Chondrocyte (in vitro differentiated cells): ENCODE results near the gene PIBF1. TPM values are rescaled to one million over a fixed set of nuclear protein-coding genes. Genes with fewer than 3 reads are reported as not detected.
"Not testable (repeated sequence)": the region's sequence is repeated elsewhere in the genome, so short reads cannot be mapped to it uniquely, and the experiment has no call there.

ENCODE experiments used
- DNase-seq: peaks from one replicate; pipeline ENCODE4 v3.0.0; 2021; ENCODE audit warnings: mixed read lengths, low spot score
- H3K27ac Mint-ChIP-seq: one replicate; pipeline ENCODE4 v1.8.0; 2021; ENCODE audit warnings: mild to moderate bottlenecking, moderate library complexity, mixed read lengths; ENCODE audit not compliant: unreplicated experiment
- H3K27me3 Mint-ChIP-seq: 2 replicates; pipeline ENCODE4 v1.8.0; 2021; ENCODE audit warnings: low read depth, mixed read lengths
- H3K36me3 Mint-ChIP-seq: 2 replicates; pipeline ENCODE4 v1.8.0; 2021; ENCODE audit warnings: low read depth, mixed read lengths
- H3K4me1 Mint-ChIP-seq: 2 replicates; pipeline ENCODE4 v1.8.0; 2021; ENCODE audit warnings: low read depth, mild to moderate bottlenecking, mixed read lengths
- H3K4me3 Mint-ChIP-seq: one replicate; pipeline ENCODE4 v1.8.0; 2021; ENCODE audit warnings: mild to moderate bottlenecking, moderate library complexity, mixed read lengths; ENCODE audit not compliant: unreplicated experiment
- H3K9me3 Mint-ChIP-seq: 2 replicates; pipeline ENCODE4 v1.8.0; 2021; ENCODE audit warnings: low read depth, mixed read lengths
- CTCF ChIP-seq: fragments of 200-600 bp; sonication (generic); IDR thresholded peaks from 2 replicates; pipeline ENCODE4 v1.5.0; 2021; ENCODE audit warnings: antibody characterized with exemption, mild to moderate bottlenecking, moderate library complexity
- total RNA-seq: library from RNA; stranded (reverse); gene quantifications from 3 replicates; pipeline ENCODE4 v1.2.1, GENCODE V29; 2021

PIBF1 gene
- total RNA-seq, 1 donor from 2014 or later = 18.2 TPM

DNA sequence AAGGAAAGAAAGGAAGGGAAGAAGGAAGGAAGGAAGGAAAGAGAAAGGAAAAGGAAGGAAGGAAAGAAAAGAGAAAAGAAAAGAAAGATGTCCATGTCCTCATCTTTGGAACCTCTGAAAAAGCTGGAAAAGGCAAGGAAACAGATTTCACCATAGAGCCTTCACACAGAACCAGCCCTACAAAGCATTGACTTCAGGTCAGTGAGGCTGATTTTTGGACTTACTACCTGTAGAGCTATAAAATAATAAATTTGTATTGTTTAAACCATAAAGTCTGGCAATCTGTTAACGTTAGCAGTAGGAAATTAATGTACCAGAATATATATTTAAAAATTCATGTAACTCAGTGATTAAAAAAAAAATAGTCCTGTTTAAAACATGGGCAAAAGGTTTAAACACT is 130.0 kb downstream of the PIBF1 start:
- no peaks in the 10 kb centered on the region for H3K4me1 Mint-ChIP-seq
- DNase-seq = no peak
- no peak overlapping the region for H3K4me3 Mint-ChIP-seq
- H3K27me3 Mint-ChIP-seq = no peaks in the 10 kb centered on the region
- H3K9me3 Mint-ChIP-seq = no peaks in the 10 kb centered on the region
- no peak overlapping the region for H3K27ac Mint-ChIP-seq
- H3K36me3 Mint-ChIP-seq = peaks cover 26% of the 10 kb centered on the region
- no peak for TF ChIP-seq CTCF

DNA sequence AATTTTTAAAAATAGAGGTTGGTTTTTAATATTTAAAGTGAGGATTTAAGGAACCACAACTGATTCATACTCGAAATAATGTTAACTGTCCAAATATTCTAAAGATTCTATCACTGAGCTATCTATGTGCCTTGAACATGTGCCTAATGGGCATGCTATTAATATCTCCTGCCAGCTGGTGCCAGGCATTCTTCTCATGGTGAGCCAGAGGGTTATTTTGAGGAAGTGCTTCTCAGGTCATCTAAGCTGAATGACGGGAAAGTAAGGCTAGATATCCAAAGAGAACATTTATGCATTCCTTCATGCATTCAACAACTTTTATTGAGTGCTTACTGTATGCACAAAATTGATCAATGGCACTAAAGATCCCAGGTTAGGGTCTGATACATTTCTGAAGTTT is 138.2 kb downstream of the PIBF1 start:
- Mint-ChIP-seq H3K9me3 (no peaks in the 10 kb centered on the region), H3K36me3 (peaks cover 17% of the 10 kb centered on the region), H3K4me1 (peaks cover 13% of the 10 kb centered on the region), H3K27me3 (no peaks in the 10 kb centered on the region), H3K4me3 (no peak overlapping the region), H3K27ac (peak overlapping the region; percentile 61)
- no peak for DNase-seq
- no peak for TF ChIP-seq CTCF

DNA sequence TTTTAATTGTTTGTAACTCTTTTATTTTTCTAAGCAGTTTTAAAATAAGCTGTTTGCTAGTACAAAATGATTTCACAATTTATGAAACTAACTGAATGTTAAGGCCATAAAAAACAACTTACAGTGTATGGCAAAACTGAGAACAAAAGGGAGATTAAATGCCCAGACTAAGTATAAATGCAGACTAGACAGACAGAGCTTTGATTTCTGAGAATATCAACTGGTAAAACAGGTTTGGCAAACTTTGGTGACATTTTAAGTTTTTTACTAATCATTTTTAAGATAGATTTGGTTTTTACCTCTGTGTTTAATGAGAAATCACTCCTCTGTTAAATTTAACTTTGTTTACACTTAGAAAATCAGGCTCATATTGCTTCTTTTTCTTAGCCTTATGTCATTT is 149.4 kb downstream of the PIBF1 start:
- Mint-ChIP-seq H3K9me3 (no peaks in the 10 kb centered on the region), H3K4me3 (no peak overlapping the region), H3K4me1 (no peaks in the 10 kb centered on the region), H3K27ac (no peak overlapping the region), H3K36me3 (peaks cover 11% of the 10 kb centered on the region), H3K27me3 (no peaks in the 10 kb centered on the region)
- DNase-seq = no peak
- no peak for TF ChIP-seq CTCF

GRCh38 chr13:72932250-72932649 is 150.3 kb downstream of the PIBF1 start:
- H3K9me3 Mint-ChIP-seq = no peaks in the 10 kb centered on the region
- no peak for TF ChIP-seq CTCF
- no peak for DNase-seq
- no peak overlapping the region for H3K27ac Mint-ChIP-seq
- H3K4me3 Mint-ChIP-seq = no peak overlapping the region
- H3K36me3 Mint-ChIP-seq = peaks cover 11% of the 10 kb centered on the region
- no peaks in the 10 kb centered on the region for H3K27me3 Mint-ChIP-seq
- no peaks in the 10 kb centered on the region for H3K4me1 Mint-ChIP-seq

GRCh38 chr13:72946267-72946666 is 164.3 kb downstream of the PIBF1 start:
- not testable (repeated sequence) for H3K4me1 Mint-ChIP-seq, DNase-seq, H3K27me3 Mint-ChIP-seq, H3K27ac Mint-ChIP-seq, H3K4me3 Mint-ChIP-seq, H3K9me3 Mint-ChIP-seq
- peaks cover 14% of the 10 kb centered on the region for H3K36me3 Mint-ChIP-seq

DNA sequence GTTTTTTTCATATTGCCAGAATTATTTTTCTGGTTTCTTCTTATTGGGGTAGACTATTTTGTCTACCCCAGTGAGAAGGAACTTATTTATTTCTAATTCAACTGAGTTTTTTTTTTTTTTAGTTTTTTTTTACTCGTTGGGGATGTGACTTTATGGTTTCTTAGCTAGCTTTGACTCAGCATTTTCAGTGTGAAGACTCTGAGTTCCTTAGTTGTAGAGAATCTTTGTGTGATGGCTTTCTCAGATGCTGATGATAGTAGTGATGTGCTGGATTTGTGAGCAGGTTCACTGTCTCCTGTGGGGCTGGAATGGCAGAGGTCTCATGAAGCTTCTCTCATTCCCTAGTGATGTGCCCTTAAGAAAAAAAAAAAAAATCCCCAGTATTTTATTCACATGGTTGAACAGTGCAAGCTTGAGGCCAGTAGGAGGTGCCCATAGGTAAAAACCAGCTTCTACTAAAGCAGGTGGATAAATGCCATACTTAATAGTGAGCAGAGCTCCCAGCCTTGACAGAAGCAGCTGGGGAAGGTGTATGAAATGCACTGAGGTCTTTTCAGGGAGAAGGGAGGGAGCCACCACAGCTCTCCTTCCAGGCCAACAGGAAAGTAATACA is 170.7 kb downstream of the PIBF1 start:
- peaks cover 19% of the 10 kb centered on the region for H3K36me3 Mint-ChIP-seq
- DNase-seq = no peak
- no peak for TF ChIP-seq CTCF
- no peaks in the 10 kb centered on the region for H3K27me3 Mint-ChIP-seq
- peaks cover 3% of the 10 kb centered on the region for H3K4me1 Mint-ChIP-seq
- H3K4me3 Mint-ChIP-seq = no peak overlapping the region
- H3K9me3 Mint-ChIP-seq = peaks cover 13% of the 10 kb centered on the region
- H3K27ac Mint-ChIP-seq = no peak overlapping the region
